KBM-7 (cell line): ENCODE measurements around the gene CNTNAP4.

ENCODE experiments used
- DNase-seq: peaks from one replicate; pipeline ENCODE4 v3.0.0-alpha.2; 2015
- in situ Hi-C: fragments of 300-500 bp; cut with MboI; formaldehyde crosslinking; loops from 2 replicates; pipeline ENCODE4 v1.14.3; 2020; ENCODE audit warnings: low sequenced_read_pairs, low pct_unique_long_range_greater_than_20kb, mixed read lengths

Gene CNTNAP4

DNA sequence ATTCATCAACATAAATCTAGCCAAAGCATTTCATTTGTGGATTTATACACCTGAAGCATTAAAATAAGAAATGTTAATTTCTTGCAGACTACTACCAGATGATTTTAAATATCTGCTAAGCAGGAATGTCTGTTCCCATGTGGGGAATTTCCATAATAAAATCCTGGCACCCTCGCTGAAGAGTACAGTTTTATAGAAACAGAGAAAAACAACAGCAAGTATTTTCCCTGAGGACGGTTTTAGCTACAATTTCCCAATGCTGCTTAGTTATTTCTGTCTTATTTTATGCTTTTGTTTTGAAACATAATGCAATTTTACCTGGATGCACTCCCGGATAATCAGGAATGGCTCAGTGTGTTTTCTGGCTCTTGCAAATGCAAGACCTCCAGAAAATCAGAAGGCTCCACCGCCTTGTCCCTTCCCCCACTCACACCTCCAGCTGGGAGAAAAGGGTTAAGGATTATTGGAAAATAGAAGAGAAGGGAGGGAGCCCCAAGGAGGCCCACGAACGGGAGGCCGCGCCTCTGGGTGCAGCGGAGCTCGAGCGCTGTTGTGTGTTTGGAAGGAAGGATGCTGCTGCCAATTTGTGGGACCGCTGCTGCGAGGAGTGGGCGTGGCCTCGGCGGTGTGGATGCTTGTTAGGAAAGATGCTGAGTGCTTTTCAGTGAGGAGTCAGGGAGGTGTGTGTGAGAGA, at the start of gene CNTNAP4:
Gene CNTNAP4, plus strand, starts transcription at position 657 of the 694 bp plus-strand sequence. CDS start 262 bp downstream, outside the sequence.
- in situ Hi-C loops: no loop called here
- no peak for DNase-seq

DNA sequence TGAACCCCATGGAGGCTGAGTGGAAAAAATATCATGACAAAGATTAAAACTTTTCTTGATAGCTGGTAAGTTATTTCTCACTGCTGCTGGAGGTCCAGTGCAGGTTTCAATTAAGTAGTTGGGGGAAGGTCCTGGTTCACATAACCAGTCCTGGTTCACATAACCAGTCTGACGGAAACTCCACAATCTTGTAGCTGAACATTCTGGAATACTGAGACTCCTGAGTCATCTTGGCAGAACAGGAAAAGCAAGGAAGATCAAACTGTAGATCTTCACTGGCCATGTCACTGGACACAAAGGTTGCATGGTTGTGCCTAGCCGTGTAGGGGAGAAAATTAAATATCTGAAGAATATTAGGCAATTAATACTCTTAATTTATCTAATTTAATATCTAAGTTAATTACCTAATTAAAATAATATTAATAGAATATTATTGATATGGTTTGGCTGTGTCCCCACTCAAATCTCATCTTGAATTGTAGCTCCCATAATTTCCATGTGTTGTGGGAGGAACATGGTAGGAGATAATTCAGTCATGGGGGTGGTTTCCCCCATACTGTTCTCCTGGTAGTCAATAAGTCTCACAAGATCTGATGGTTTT, 48.6 kb upstream of the CNTNAP4 start:
- DNase-seq: no peak

DNA sequence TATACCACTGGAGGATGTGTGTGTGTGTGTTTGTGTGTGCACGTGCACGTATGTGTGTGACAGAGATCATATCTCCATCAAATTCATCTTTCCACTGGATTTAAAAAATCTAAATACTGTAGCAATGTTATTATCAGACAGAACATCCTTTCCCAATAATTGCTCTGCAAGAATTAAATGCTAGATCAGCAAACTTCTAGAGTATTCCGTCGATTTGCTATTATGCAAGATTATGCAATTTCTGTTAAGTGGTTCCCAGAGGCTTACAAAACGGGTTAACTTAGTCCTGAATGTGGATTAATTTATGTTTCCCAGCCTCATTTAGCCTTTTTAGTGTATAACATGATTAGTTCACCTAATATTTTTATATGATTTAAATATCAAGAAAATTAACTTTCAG, 44.5 kb upstream of the CNTNAP4 start:
- in situ Hi-C loops: no loop called here
- no peak for DNase-seq

More for the DNA sequence above, 48.6 kb upstream of the CNTNAP4 start:
- in situ Hi-C loops: no loop called here

DNA sequence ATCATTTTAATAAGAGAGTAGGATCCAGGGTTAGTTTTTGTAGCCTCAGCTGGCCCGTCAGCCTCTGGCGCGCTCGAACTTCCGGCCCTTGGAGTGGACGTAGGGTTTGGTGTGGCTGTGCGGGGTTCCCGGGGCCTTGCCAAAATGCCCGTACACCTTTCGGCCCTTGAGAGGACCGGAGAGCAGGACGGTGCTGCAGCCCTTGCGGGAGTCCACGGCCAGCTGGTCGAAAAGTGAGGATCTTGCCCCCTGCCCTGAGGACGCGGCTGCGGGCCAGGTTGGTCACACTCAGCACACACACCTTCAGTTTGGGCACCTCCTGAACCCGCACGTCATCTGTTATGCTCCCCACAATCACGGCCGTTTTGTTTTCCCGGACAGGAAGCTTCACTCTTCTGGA, 42.2 kb upstream of the CNTNAP4 start:
- no peak for DNase-seq
- in situ Hi-C loops: no loop called here

DNA sequence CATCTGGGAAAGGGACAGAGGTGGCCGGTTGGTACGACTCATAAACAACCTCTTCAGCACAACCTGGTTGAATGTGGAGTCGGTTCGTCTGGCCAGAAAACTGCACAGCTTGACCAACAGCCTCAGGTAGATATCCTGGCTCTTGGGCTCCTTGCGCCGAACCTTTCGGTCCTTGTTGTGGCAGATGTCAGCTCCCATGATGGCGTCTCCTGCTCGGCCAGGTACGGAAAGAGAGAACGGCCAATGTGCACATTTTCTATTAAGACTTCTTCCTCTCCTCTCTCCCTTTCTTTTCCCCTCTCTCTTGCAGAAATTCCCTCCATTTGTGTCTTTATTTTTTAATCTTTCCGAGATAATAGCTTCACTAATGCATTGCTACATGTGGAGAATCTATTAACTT, 41.8 kb upstream of the CNTNAP4 start:
- in situ Hi-C loops: no loop called here
- no peak for DNase-seq

DNA sequence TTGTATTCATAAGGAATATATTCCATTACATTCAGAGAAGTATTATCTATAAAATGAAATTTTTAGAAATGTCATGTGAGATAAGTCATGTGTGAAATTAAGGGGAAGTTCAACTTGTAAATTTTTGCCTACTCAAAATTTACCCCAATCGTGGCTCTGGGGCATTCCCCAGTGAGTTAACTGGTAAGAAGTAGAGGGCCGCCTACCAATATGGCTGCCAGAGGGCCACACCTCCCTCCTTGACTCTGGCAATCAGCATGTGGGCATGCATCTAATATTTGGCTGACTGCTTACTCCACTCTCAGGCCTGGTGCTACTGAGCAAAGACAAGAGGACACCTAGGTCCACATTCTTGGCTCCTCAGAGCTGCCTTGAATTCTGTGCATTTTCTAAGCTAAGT, 39.7 kb upstream of the CNTNAP4 start:
- DNase-seq: no peak
- in situ Hi-C loops: no loop called here

DNA sequence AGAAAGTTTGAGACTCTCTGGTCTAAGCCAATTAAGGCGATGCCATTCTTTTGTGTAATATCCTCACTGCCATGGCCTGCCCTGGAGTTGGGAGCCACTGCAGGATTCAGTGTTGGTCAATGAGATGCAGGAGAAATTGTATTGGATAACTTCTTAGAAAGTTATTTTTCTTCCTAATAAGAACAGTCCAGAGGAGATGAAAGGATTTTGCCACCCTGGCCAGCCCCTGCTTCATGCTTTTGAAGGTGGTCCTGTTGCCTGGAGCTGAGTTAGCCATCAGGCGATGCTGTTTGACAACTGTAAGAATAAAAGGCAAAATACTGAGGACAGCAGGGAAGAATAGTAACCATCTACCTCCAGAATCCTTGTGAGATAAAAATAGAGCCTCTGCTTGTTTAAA, 35.4 kb upstream of the CNTNAP4 start:
- no peak for DNase-seq
- in situ Hi-C loops: no loop called here

DNA sequence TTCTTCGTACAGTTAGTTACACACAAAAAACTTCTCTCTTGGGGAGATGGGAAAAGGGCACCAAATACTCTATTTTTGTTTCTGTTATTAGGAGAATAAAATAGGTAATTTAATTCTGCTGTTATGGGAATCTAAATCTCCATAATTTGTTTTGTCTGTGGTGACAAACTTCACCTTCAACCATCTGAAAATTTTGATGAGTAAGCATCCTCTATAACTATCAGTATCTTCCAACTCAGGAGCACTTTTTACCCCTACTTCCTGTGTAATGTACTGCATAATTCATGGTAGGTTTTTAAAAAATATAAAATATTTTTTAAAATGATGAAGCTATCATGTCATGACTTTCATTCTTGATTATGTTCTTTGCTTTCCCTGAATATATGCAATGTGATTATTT, 33.6 kb upstream of the CNTNAP4 start:
- in situ Hi-C loops: no loop called here
- no peak for DNase-seq

DNA sequence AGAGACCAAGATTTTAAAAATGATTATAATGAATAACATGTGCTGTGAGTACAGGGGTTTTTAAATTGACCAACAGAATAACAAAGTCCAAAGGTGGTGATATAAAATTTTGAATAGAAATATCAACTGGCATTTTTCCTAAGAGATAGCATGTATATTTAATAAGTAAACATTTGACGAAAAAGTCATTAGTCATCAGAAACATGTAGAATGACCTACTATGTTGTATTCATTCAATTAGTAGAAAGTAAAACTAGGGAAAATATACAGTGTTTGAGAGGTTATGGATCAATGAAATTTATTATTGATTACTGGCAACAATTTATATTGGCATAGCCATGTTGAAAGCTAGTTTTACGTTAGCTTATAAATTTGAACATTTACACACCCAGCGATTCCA, 30.6 kb upstream of the CNTNAP4 start:
- DNase-seq: no peak
- in situ Hi-C loops: no loop called here

DNA sequence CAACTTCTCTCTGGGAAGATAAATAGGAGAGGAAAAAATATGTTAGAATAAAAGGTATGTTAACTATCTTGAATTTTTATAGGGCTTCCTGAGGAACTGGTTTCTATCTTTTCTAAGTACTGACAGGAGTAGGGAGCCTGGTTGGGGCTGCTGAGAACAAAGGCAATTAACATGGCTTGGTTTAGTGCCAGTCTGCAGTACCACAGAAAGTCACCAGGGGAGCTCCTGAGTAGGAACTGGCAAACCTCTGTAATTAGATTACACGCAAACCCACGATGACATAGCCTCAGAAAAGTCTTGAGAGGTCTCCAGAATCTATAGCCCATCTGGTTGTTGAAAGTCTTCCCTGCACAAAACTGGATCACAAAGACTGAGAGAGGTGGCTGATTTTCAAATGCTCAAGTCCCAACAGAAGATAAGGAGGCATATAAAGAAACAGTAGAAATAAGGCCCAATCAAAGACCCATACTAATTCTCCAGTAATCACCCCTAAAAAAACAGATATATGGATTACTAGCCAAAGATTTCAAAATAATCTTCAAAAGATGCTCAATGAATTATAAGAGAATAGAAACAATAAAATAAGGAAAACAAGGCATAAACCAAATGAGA, 11.7 kb upstream of the CNTNAP4 start:
- in situ Hi-C loops: no loop called here
- DNase-seq: peak; percentile 56

DNA sequence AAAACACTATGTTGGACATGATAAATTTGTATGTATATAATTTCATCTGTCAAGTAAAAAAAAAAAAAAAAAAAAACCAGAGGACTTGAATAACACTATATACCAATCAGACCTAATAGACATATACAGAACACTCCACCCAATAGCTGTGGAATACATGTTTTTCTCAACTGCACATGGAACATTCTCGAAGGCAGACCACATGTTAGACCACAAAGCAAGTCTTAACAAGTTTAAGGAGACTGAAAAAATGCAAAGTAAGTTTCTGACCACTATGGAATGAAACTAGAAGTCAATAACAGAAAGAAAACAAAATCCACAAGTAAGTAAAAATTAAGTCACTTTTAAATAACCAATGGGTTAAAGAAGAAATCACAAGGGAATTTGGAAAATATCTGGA, 8.4 kb upstream of the CNTNAP4 start:
- no peak for DNase-seq
- in situ Hi-C loops: no loop called here

DNA sequence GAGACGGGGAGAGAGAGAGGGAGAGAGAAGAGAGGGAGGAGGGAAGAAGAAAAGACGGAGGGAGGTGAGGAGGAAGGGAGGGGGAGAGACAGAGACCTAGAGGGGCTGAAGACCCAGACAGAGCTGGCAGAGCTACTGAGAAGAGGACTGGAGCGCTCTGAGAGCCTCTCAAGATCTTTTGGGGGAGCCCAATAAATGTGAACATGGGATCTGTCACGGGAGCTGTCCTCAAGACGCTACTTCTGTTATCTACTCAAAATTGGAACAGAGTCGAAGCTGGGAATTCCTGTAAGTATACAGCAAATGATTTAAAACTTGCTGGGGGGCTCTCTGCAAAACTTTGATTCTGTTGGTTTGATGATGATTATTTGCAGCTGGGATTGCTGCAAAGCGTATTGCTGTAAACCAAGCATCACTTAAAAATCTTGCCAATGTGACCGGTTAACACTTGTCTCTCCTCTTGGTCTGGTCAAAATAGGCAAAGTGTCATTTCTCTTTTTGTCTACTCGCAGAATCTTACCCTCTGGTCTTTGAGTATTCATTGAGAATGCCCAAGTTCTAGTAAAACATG, 344 bp downstream of the CNTNAP4 start:
- in situ Hi-C loops: no loop called here
- no peak for DNase-seq

DNA sequence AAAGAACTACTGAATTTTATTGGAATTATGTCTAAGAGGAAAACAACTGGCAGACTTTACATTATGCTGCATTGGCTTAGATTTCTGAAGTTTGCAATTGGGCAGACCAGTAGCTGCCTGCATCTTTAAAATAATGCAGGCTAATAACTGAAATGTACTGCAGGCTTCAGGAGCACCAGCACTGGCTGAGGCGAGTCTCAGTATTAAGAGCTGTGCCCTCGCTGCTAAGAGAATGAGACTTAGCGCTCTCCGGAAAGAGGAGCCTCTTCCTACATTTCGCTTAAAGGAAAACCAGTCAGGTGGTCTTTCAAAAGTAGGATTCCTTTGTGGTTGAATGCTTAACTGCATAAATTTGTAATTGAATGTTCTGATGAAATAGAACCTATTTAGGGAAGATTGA, 885 bp downstream of the CNTNAP4 start:
- no peak for DNase-seq

DNA sequence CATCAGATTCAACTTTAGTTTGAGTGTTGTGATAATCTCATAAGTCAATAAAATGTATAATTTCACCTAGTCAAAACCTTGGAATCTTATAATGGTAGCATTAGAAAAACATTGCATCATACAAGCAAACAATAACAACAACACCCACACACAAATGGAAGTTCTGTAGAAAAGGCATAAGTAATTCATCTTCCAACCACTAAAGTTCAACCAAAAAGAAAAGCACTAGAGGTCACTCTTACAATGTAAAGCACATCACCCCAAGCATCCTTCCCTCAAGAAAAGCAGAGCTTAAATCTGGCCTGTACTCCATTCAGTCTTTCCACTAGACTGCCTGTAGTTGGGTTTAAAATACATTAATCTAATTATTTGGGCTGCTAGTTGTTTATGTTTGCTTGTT, 1.8 kb downstream of the CNTNAP4 start:
- in situ Hi-C loops: no loop called here
- DNase-seq: peak; percentile 7

More for the DNA sequence above, 885 bp downstream of the CNTNAP4 start:
- in situ Hi-C loops: no loop called here

DNA sequence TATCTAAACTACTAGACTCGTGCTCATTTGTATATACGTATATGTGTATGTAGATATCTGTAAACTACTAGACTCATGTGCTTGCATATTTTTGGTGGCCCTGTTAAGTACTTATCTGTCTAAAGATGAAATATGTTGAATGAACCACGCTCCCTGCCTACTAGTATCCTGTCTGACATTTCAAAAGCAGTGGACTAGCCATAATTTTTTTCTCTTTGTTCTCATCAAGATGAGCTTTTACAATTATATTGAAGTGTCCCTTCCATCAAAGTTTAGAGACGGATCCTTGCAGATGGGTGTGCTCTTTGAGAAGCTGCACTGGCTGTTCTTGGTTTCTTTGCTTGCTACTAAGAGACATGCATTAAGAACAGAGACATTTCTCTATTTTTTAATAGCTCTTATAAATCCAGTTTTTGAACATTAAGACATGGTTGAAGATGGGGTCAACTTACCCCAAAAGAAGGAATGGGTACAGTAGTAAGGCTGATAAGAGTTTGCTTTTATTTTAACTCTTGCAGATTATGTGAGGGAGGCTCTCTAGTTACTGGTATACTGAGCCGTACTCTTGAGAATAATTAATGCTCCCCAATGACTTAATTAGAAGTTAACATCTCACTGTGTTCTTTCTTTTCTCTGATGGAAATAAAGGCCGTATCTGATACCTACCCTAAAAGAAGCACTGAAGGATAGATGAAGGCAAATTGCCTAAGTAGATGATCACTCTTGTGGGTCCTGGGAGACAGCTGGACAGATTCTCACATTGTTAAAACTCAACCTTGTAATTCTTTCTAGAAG, 3.4 kb downstream of the CNTNAP4 start:
- in situ Hi-C loops: no loop called here
- no peak for DNase-seq

DNA sequence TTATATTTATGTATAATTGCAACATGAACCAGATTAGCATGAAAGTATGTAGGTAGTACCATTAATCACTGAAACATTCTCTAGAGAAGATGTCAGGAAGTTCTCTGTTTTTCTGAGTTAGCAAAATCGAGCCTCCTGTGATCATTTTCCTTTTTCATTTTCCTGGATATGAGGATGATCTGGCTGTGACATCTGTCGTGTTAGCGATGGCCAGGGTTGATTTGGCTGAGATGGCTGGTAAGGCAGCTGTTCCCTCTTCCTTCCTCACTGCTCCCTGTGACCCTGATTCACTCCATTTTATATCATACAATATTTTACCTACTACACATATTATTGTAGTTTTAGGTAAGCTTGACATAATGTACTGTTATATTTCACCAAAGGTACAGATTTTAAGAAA, 10.3 kb downstream of the CNTNAP4 start:
- no peak for DNase-seq
- in situ Hi-C loops: no loop called here

DNA sequence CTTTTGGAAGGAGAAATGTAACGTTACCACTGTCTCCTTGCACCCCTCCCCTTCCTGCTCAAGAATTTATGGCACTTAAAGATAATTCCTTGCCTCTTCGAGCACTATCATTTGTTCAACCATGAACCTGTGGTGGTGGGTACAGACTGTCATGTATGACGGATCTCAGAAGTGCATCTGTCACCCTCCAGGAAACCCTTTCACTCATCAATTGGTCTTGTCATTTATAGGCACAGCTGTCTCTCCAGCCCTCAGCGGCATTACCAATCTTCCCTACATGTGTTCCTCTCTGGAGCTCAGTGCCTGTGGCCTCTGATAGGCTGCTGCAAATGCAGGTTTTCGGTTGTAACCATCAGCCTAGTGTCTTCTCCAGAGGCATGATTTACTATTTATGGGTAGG, 15.0 kb downstream of the CNTNAP4 start:
- DNase-seq: no peak
- in situ Hi-C loops: no loop called here

DNA sequence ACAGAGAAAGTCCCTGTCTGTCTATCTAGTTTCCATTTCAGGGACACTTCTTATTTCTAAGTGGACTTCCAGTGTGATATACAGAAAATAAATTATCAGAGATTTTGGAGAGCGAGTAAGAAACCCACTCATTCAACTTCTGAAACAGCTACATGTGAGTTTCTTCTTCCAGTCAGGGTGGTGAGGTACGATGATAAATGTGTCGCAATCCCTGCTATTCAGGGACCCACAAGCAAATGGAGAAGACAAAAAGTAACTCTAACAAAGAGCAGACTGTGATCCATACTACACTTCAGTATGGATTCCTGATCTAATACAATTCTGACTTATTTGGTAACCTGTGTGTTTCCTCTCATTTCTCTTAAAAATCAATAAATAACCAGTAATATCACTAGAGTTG, 16.8 kb downstream of the CNTNAP4 start:
- no peak for DNase-seq
- in situ Hi-C loops: no loop called here

DNA sequence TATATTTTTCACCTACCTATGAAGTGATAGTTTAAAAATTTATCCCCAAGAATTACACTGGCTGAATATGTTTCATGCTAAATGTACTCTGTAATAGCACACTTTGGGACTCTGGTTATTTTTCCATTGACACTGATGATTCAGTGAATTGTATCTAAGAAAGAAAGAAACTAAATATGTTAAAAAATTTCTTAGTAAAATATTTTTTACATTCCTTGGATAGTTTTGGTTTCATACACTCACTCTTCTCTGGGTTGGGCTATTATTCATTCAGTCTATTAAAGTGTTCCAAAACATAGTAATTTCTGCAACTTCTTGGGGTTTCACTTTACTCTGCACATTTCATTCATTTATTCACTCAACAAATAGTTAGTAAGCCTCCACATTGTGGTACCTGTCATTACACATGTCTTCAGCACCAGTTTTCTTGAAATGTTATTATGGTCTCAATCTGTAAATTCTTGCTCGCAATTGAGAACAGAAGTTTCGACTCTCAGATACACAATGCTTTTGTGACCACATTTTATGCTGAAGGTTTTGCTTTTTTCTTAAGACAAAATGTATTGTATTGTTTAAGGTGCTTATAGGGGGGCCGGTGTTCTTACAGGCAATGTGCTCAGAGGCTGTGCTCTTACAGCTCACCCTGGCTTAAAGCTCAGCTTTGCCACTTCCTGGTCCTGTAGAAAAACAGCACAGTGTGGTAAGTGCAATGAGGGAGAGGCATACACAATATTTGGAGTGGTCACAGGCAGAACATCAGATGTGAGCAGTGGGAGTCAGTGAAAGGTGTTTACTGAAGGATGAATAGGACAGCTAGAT, 17.4 kb downstream of the CNTNAP4 start:
- in situ Hi-C loops: no loop called here

More for the DNA sequence above, 17.4 kb downstream of the CNTNAP4 start:
- DNase-seq: no peak
